Left lung (tissue), 10 donors: ENCODE measurements around the gene EGLN3. TPM values are rescaled to one million over a fixed set of nuclear protein-coding genes. Genes with fewer than 3 reads are reported as not detected.

Experiments
- ATAC-seq: fragments of 200-7000 bp; cut with Tn5 transposase; one replicate; pipeline ENCODE4 v1.9.1; 2020; ENCODE audit warnings: moderate library complexity
- DNase-seq, 4 donors: peaks; one replicate each; pipeline ENCODE4 v3.0.0-alpha.2; 2013 to 2020
- H3K27ac ChIP-seq, 2 donors: fragments of 200-600 bp; sonication (generic) in 1 of 2; one replicate each; pipeline versions ENCODE4 v1.5.0 to v1.8.0; 2020 to 2021
- H3K27me3 ChIP-seq, 2 donors: fragments of 200-600 bp; sonication (generic) in 1 of 2; one replicate each; pipeline versions ENCODE4 v1.5.0 to v1.8.0; 2020 to 2021
- H3K36me3 ChIP-seq, 2 donors: fragments of 200-600 bp; sonication (generic) in 1 of 2; one replicate each; pipeline versions ENCODE4 v1.5.0 to v1.8.0; 2020 to 2021
- H3K4me1 ChIP-seq, 2 donors: fragments of 200-600 bp; one replicate each; pipeline ENCODE4 v1.8.0; 2021
- H3K4me3 ChIP-seq, 2 donors: fragments of 200-600 bp; sonication (generic) in 1 of 2; one replicate each; pipeline versions ENCODE4 v1.5.0 to v1.8.0; 2020 to 2021; ENCODE audit warnings: mild to moderate bottlenecking in 1 of 2
- H3K9me3 ChIP-seq, 2 donors: fragments of 200-600 bp; sonication (generic) in 1 of 2; one replicate each; pipeline versions ENCODE4 v1.5.0 to v1.8.0; 2020 to 2021
- CTCF ChIP-seq, 2 donors: fragments of 200-600 bp; sonication (generic) in 1 of 2; IDR thresholded peaks; one replicate each; pipeline versions ENCODE4 v1.5.0 to v1.8.0; 2021; ENCODE audit warnings: antibody characterized with exemption in 2 of 2
- intact Hi-C, 2 donors: fragments of 100-400 bp; cut with DNase I; formaldehyde crosslinking; loops; one replicate each; pipeline versions ENCODE4 v1.11.2 to v1.14.2; 2022
- polyA plus RNA-seq, 6 donors: library from polyadenylated mRNA; unstranded; fragments of 120-200 nt; gene quantifications; one replicate each; pipeline ENCODE4 v1.2.1, GENCODE V29; 2013; ENCODE audit not compliant: insufficient read length in 6 of 6
- total RNA-seq, 2 donors: library from RNA; stranded (reverse); fragmentation: NEBNext Ultra II Directional; extraction: Animal tissue kit (Norgen Biotek cat#: 25700); gene quantifications; one replicate each; pipeline ENCODE4 v1.2.1, GENCODE V29; 2021
- donor health status: DM: no; HTN: yes; CAD: no.
- donor health status: DM: no; HTN: no; CAD: no.

Gene EGLN3
- total and polyA plus RNA-seq, 8 donors: 1.3 to 99.4 (median 33.9) TPM

- intact Hi-C loops: no loop called here
- Histone ChIP-seq H3K9me3 (peaks cover 0 to 7% of the 10 kb centered on the region in 2 donors), H3K4me3 (no peak overlapping the region), H3K27ac (no peak overlapping the region), H3K27me3 (no peaks in the 10 kb centered on the region), H3K36me3 (no peaks in the 10 kb centered on the region), H3K4me1 (no peaks in the 10 kb centered on the region)
- ATAC-seq (no peak), DNase-seq (no peak)
- TF ChIP-seq CTCF (IDR thresholded peaks at IDR 0.05): no peak
Observed at GRCh38 chr14:33987565-33988080, 36.7 kb upstream of the EGLN3 start.

- Histone ChIP-seq H3K27ac (no peak overlapping the region), H3K27me3 (no peaks in the 10 kb centered on the region), H3K36me3 (no peaks in the 10 kb centered on the region), H3K4me3 (no peak overlapping the region), H3K4me1 (no peaks in the 10 kb centered on the region), H3K9me3 (peaks cover 0 to 7% of the 10 kb centered on the region in 2 donors)
- peak; percentile 33 for ATAC-seq
- TF ChIP-seq CTCF (IDR thresholded peaks at IDR 0.05): no peak
- intact Hi-C loops: no loop called here
- no peak for DNase-seq
Observed at GRCh38 chr14:33986804-33987203, 35.9 kb upstream of the EGLN3 start.

- Histone ChIP-seq H3K27me3 (no peaks in the 10 kb centered on the region), H3K9me3 (peaks cover 0 to 7% of the 10 kb centered on the region in 2 donors), H3K27ac (no peak overlapping the region), H3K36me3 (no peaks in the 10 kb centered on the region), H3K4me1 (no peaks in the 10 kb centered on the region), H3K4me3 (no peak overlapping the region)
- no peak for ATAC-seq
- intact Hi-C loops: no loop called here
- DNase-seq: no peak
- TF ChIP-seq CTCF (IDR thresholded peaks at IDR 0.05): no peak
Observed at GRCh38 chr14:33985242-33985641, 34.4 kb upstream of the EGLN3 start.

GRCh38 chr14:33979613-33980276 is 28.9 kb upstream of the EGLN3 start:
- no peak for TF ChIP-seq CTCF (IDR thresholded peaks at IDR 0.05)
- no peaks in the 10 kb centered on the region for H3K4me1 ChIP-seq
- ATAC-seq (no peak), DNase-seq (no peak)
- H3K4me3 ChIP-seq: no peak overlapping the region
- no peaks in the 10 kb centered on the region for H3K27me3 ChIP-seq
- peaks cover 0 to under 1% of the 10 kb centered on the region in 2 donors for H3K9me3 ChIP-seq
- H3K27ac ChIP-seq: no peak overlapping the region
- intact Hi-C loops: no loop called here
- no peaks in the 10 kb centered on the region for H3K36me3 ChIP-seq

GRCh38 chr14:33978892-33979612 is 28.2 kb upstream of the EGLN3 start:
- Histone ChIP-seq H3K36me3 (no peaks in the 10 kb centered on the region), H3K27me3 (no peaks in the 10 kb centered on the region), H3K9me3 (no peaks in the 10 kb centered on the region), H3K4me3 (no peak overlapping the region), H3K27ac (no peak overlapping the region), H3K4me1 (no peaks in the 10 kb centered on the region)
- DNase-seq: no peak
- intact Hi-C loops: no loop called here
- no peak for ATAC-seq
- TF ChIP-seq CTCF (IDR thresholded peaks at IDR 0.05): no peak
